HUES6 (cell line): ENCODE results near the gene ENPP6.

Experiments used
- H3K27ac ChIP-seq: 2 replicates; pipeline ENCODE4 v1.7.0; 2013; ENCODE audit warnings: low read depth, mild to moderate bottlenecking, low read length, inconsistent platforms
- H3K27me3 ChIP-seq: 2 replicates; pipeline ENCODE4 v1.6.1; 2013; ENCODE audit warnings: low read length; ENCODE audit not compliant: control insufficient read depth, insufficient read depth
- H3K36me3 ChIP-seq: 2 replicates; pipeline ENCODE4 v1.6.1; 2013; ENCODE audit warnings: low read length; ENCODE audit not compliant: control insufficient read depth, insufficient read depth
- H3K4me1 ChIP-seq: 2 replicates; pipeline ENCODE4 v1.6.1; 2013; ENCODE audit warnings: low read length; ENCODE audit not compliant: control insufficient read depth, insufficient read depth
- H3K4me3 ChIP-seq: 2 replicates; pipeline ENCODE4 v1.5.1; 2013; ENCODE audit warnings: low read depth, low read length
- H3K9ac ChIP-seq: one replicate; pipeline ENCODE4 v1.6.1; 2013; ENCODE audit warnings: mild to moderate bottlenecking, low read length
- H3K9me3 ChIP-seq: 2 replicates; pipeline ENCODE4 v1.6.1; 2013; ENCODE audit warnings: low read depth, low read length; ENCODE audit not compliant: control insufficient read depth, insufficient read depth

The ENPP6 gene

DNA sequence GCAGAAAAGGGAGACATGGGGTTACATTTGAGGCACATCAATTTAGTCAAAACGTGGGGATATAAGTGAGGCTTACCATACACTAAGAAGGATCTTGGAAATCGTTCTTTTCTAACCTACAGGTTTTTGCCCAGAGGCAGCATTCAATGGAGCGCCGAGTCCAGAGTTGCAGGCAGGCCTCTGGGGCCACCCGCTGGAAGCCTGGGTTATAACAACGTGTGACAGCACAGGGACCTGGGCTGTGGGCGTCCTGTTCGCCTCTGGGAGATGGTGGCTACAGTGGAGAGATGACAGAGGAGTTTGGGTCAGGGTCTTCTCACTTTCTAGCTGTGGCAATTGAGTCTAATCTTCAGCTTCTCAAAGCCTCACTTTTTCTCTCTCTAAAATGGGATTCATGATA, 53.9 kb downstream of the ENPP6 start:
- no peak overlapping the region for H3K4me3 ChIP-seq
- no peak overlapping the region for H3K27ac ChIP-seq
- no peaks in the 10 kb centered on the region for H3K9me3 ChIP-seq
- no peak overlapping the region for H3K9ac ChIP-seq
- H3K27me3 ChIP-seq, result peaks cover 4% of the 10 kb centered on the region; the same call in 1 of the 2 replicates
- no peaks in the 10 kb centered on the region for H3K36me3 ChIP-seq
- H3K4me1 ChIP-seq, result peaks cover 33% of the 10 kb centered on the region

DNA sequence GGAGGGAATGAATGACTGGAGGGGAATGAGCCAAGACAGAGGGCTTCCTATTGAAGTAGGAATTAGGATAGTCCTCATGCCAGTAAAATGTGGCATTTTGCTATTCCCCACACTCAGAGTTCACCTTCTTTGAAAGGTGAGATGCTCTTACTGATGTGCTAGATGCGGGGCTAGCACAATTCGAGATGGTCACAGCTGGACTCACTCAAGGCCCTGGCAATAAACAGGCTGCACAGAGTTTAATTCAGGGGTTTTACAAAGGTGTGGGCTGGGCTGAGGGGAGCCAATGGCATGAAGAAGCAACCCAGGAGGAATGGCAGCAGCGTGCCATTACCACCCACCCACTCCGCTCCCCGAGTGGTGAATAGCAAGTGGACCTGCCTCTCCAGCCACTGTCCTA, 55.1 kb downstream of the ENPP6 start:
- Histone ChIP-seq H3K4me1 (peaks cover 26% of the 10 kb centered on the region), H3K9ac (no peak overlapping the region), H3K4me3 (no peak overlapping the region), H3K27me3 (peaks cover 4% of the 10 kb centered on the region; the same call in 1 of the 2 replicates), H3K36me3 (no peaks in the 10 kb centered on the region), H3K9me3 (no peaks in the 10 kb centered on the region), H3K27ac (no peak overlapping the region)

DNA sequence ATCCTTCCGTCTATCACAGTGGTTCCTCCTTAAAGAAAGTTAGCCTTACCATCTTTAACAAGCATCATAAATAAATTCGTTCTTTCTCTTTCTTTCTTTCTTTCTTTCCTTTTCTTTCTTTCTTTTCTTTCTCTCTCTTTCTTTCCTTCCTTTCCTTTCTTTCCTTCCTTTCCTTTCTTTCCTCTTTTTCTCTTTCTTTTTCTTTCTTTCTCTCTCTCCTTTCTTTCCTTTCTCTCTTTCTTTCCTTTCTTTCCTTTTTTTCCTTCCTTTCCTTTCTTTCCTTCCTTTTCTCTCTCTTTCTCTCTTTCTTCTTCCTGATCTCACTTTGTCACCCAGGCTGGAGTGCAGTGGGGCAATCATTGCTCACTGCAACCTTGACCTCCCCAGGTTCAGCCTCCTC, 60.4 kb downstream of the ENPP6 start:
- Histone ChIP-seq H3K4me1 (no peaks in the 10 kb centered on the region), H3K9ac (no peak overlapping the region), H3K27me3 (no peaks in the 10 kb centered on the region), H3K36me3 (no peaks in the 10 kb centered on the region), H3K9me3 (no peaks in the 10 kb centered on the region), H3K27ac (no peak overlapping the region), H3K4me3 (no peak overlapping the region)

DNA sequence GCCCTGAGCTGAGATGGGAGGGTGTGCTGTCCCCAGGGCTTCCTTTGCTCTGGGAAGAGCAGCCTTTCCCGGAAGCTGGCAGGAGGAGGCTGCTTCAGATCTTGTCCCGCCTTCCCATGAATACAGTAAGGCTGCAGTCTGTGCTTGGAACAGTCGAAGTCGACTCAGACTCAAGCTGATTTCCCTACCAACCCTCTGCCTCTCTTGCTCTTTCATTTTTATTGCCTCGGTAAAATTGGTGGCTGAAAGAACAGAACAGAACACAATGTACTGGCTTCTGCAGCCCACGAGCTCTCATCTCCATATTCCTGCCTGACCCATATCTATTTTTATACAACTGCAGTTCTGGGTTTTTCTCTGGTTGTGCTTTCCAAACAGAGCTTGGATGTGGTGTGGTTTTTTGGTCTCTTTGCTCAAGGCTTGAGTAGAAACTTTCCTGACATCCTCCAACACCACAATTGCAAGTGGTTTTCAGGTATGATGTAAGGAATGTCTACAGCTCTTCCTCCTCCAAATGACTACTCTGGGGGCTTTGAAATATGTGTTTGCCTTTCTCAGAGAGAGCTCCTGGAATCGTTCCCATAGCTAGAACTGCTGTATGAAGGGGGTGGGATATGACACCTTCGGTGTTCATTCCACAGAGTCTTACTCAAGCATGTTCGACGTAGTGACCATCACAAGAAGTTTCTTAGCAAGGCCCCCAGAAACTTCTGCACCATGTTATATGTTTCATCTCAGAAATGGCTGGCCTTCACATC, 61.3 kb downstream of the ENPP6 start:
- Histone ChIP-seq H3K9me3 (no peaks in the 10 kb centered on the region), H3K4me3 (no peak overlapping the region), H3K9ac (no peak overlapping the region), H3K27me3 (no peaks in the 10 kb centered on the region), H3K27ac (no peak overlapping the region), H3K4me1 (no peaks in the 10 kb centered on the region), H3K36me3 (no peaks in the 10 kb centered on the region)

DNA sequence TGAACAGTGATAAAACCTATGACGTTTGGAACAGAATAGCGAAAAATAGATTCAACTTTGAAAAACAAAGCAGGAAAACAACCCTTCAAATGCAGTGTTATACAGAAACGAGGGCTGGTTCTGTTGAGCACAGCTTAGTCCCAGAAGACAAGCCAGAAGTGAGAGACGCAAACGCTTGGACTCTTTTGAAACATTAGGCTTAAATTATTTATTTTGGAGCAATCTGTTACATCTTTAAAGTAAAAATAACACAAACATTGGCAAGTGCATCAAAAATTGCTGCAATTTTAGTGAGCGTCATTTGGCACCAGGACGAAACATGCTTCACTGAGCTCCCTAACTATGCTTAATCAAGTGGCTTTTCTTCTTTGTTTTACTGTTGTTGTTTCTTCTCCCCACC, 63.5 kb downstream of the ENPP6 start:
- Histone ChIP-seq H3K4me1 (no peaks in the 10 kb centered on the region), H3K27ac (no peak overlapping the region), H3K4me3 (no peak overlapping the region), H3K9me3 (no peaks in the 10 kb centered on the region), H3K27me3 (no peaks in the 10 kb centered on the region), H3K9ac (no peak overlapping the region), H3K36me3 (no peaks in the 10 kb centered on the region)

DNA sequence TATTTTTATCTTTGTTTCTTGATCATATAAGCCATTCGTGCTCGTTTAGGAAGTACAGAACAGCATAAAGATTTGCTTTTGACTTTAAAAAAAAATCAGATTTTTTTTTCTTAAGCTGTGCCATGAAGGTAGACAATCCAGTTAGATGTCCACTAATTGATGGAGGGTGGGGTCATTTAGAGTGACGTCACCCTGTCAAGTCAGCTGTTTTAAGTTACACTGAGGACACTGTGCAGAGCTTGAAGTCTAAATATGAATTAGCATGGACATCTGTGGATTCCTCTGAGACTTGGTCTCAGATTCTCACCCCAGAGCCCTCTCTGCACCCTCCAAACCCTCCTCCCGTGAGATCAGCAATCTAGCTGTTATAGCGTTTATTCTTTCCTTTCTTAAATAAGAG, 63.9 kb downstream of the ENPP6 start:
- H3K4me1 ChIP-seq, result no peaks in the 10 kb centered on the region
- H3K27me3 ChIP-seq, result no peaks in the 10 kb centered on the region
- H3K4me3 ChIP-seq, result no peak overlapping the region
- no peaks in the 10 kb centered on the region for H3K9me3 ChIP-seq
- H3K36me3 ChIP-seq, result no peaks in the 10 kb centered on the region
- H3K9ac ChIP-seq, result no peak overlapping the region
- H3K27ac ChIP-seq, result no peak overlapping the region

DNA sequence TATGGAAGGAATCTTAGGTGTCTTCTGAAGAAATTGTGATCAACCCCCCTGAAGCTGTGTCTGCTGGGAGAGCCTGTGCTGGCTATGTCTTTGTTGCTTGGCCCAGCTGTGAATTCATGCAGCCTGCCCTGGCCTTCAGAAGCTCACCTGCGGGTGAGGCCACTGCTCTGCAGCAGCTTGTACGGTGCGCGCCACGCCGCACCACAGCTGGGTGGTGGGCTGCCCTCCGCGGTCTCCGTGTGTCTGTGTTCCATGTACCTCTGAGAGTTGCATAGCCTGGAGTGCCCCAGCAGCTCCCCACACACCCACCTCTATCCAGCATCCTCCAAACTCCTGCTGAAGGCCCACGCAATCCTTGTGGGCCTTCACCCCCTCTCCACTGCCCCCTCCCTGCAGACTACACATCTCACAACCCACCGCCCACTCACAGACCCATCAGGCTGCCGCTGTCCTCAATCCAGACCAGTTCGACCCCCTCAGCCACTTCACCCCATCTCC, 65.6 kb downstream of the ENPP6 start:
- no peaks in the 10 kb centered on the region for H3K36me3 ChIP-seq
- H3K27ac ChIP-seq, result no peak overlapping the region
- peaks cover 6% of the 10 kb centered on the region; the same call in 1 of the 2 replicates for H3K4me1 ChIP-seq
- no peak overlapping the region for H3K4me3 ChIP-seq
- H3K9ac ChIP-seq, result no peak overlapping the region
- no peaks in the 10 kb centered on the region for H3K27me3 ChIP-seq
- no peaks in the 10 kb centered on the region for H3K9me3 ChIP-seq

DNA sequence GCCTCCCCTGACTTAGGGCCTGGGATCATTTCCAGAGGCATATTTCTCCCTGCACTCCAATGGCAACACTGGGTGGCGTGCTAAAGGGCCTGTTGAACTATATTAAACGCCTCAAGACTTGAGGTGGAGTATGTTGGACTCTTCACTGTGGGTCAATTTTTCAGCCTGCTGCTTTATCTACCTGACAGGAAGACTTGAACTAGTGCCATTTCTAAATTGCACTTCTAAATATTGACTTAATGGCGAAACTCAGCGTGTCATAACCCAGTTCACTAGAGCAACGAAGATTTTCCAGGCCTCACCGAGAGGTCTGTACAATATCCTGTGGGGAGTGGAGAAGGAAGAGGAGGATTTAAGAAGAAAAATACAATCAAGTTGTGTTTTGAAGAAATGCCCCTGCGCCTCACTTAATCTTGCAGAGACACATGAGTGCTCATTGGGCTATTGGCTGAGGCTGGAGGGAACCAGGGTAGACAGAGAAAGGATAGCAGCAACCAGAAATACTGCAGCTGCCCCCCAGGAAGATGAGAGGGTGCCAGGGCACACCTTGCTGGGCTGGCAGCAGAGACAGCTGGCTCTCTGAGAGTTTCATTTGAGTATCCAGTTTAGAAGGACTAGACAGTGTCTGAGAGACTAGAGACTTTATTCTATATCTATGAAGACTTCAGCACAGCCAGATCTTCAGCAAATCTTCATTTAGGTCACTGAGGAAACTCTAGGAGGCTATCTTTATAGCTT, 67.4 kb downstream of the ENPP6 start:
- Histone ChIP-seq H3K9me3 (no peaks in the 10 kb centered on the region), H3K27me3 (no peaks in the 10 kb centered on the region), H3K9ac (no peak overlapping the region), H3K4me3 (no peak overlapping the region), H3K36me3 (no peaks in the 10 kb centered on the region), H3K27ac (no peak overlapping the region), H3K4me1 (peaks cover 6% of the 10 kb centered on the region; the same call in 1 of the 2 replicates)

DNA sequence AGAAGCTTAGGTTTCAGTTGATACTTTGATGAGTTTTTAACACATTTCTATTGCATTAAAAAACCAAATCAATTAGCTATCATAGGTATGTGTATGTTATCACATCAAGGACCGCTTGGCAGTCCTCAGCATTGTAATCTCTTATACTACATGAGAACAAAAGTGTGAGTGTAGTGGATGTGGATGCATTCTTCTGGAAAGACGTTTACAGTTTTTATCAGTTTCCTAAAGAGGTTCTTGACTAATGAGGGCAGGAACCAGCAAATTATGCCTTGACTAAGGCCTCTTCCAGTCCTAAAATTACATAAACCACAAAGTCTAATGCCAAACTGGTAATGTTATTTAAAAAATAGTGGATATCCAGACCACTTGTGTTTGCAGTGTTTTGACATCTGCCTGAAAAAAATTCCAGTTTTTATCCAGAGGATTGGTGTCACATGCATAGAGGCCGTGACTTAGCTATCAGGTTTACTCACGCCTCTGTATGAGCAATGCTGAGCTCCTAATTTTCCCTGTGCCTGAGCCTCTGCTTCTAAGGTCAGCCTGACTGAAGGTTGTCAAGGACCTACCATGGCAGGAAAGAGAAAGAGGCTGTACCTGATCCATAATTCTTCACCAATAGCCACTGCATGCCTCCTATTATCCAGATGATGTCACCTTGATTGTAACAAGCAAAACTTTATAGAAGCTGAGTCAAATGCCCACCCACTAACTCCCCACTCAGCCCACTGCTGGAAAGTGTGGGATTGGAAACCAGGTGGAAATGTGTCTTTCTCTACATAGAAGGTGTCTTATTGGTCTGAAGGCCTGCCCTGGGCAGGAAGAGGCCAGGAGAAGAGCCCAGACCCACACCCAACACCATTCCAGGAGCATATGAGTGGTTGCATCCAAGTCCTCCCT, 68.7 kb downstream of the ENPP6 start:
- no peaks in the 10 kb centered on the region for H3K27me3 ChIP-seq
- H3K36me3 ChIP-seq, result no peaks in the 10 kb centered on the region
- no peaks in the 10 kb centered on the region for H3K9me3 ChIP-seq
- no peak overlapping the region for H3K4me3 ChIP-seq
- H3K9ac ChIP-seq, result no peak overlapping the region
- H3K4me1 ChIP-seq, result peaks cover 6% of the 10 kb centered on the region; the same call in 1 of the 2 replicates
- H3K27ac ChIP-seq, result no peak overlapping the region

DNA sequence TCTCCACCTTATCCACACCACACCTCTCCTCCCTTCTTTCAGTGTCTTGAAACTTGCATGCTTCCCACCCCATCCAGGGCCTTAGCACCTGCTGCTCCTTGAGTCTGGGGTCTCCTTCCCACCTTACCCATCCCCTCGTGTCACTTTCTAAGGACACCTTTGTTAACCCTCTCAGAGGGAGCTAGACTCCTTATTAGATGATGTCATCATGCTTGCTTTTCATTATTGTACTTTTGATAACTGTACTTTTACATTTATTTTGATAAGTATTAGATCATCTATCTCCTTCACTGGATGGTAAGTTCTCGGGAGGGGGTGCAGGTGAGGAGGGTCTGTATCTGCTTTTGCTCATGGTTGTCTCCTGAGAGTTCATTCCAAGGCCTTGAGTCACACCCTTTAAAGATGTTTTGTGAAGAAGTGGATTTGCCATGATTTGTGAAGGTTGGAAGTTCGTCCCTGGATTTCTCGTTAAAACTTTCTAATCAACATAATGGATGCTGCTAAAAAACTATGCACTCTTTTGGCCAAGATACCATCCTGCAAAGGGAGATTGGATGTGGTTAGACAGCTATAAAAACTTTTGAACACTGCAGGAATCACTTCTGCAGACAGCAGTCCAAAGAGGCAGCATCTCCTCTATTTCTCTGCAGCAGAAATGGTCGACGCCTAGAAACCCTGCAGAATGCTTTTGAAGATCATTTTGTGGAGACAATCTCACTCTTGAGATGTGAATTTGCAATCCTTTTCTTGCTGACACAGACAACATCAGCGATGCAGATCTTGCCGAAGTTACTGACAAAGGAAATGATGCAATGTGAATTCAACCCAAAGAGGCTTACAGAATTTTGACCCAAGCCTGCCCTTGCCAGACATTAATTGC, 69.6 kb downstream of the ENPP6 start:
- Histone ChIP-seq H3K4me1 (peaks cover 6% of the 10 kb centered on the region; the same call in 1 of the 2 replicates), H3K4me3 (no peak overlapping the region), H3K27ac (no peak overlapping the region), H3K9ac (no peak overlapping the region), H3K9me3 (no peaks in the 10 kb centered on the region), H3K36me3 (no peaks in the 10 kb centered on the region), H3K27me3 (no peaks in the 10 kb centered on the region)
